PC-3 (cell line): Measurements from ENCODE around the gene PRKN. TPM values are rescaled to one million over a fixed set of nuclear protein-coding genes. Genes with fewer than 3 reads are reported as not detected.

Experiments used
- ATAC-seq: fragments of 200-7000 bp; cut with Tn5 transposase; 2 replicates; pipeline ENCODE4 v1.9.1; 2020; ENCODE audit warnings: mild to moderate bottlenecking, moderate library complexity
- BruUV-seq: library from RNA; stranded (reverse); fragments of 400-500 nt; replicated peaks from 2 replicates; lab custom pipeline; 2021; lab: Mats Ljungman, UMichigan
- CTCF ChIA-PET: fragments of 300-600 bp; sonication (Branson Sonifier 250); formaldehyde crosslinking; loops from one replicate; lab custom pipeline; 2022; ENCODE audit warnings: antibody characterized with exemption; lab: Charles Lee
- POLR2A ChIA-PET: fragments of 300-600 bp; sonication (Branson Sonifier 250); formaldehyde crosslinking; loops from one replicate; lab custom pipeline; 2022; ENCODE audit warnings: antibody characterized with exemption; ENCODE audit not compliant: unreplicated experiment; lab: Charles Lee
- DNase-seq: peaks from one replicate; pipeline ENCODE4 v3.0.0-alpha.2; 2015
- H2AFZ ChIP-seq: fragments of 300-600 bp; sonication (generic); 2 replicates; pipeline ENCODE4 v1.6.0; 2016; ENCODE audit warnings: antibody characterized with exemption, low read length
- H3F3A ChIP-seq: fragments of 300-600 bp; sonication (generic); one replicate; pipeline ENCODE4 v1.6.0; 2017; ENCODE audit warnings: antibody characterized with exemption, low read length, control low read depth, mild to moderate bottlenecking; ENCODE audit not compliant: unreplicated experiment
- H3K27ac ChIP-seq: fragments of 300-600 bp; sonication (generic); 2 replicates; pipeline ENCODE4 v1.5.1; 2016; ENCODE audit warnings: mild to moderate bottlenecking, low read length
- H3K27me3 ChIP-seq: fragments of 300-600 bp; sonication (generic); 2 replicates; pipeline ENCODE4 v1.6.1; 2016; ENCODE audit warnings: low read length, mixed read lengths
- H3K36me3 ChIP-seq: fragments of 300-600 bp; sonication (generic); 2 replicates; pipeline ENCODE4 v1.6.1; 2016; ENCODE audit warnings: low read depth, mixed run types, low read length, mixed read lengths
- H3K4me1 ChIP-seq: fragments of 300-600 bp; sonication (generic); 2 replicates; pipeline ENCODE4 v1.5.1; 2016; ENCODE audit warnings: low read length; ENCODE audit not compliant: insufficient read depth
- H3K4me2 ChIP-seq: fragments of 300-600 bp; sonication (generic); 2 replicates; pipeline ENCODE4 v1.6.0; 2016; ENCODE audit warnings: low read length
- H3K4me3 ChIP-seq: fragments of 300-600 bp; sonication (generic); 2 replicates; pipeline ENCODE4 v1.5.1; 2016; ENCODE audit warnings: mild to moderate bottlenecking, low read length, mixed read lengths
- H3K79me2 ChIP-seq: fragments of 300-600 bp; sonication (generic); 2 replicates; pipeline ENCODE4 v1.6.1; 2017; ENCODE audit warnings: low read length, mixed read lengths
- H3K9ac ChIP-seq: fragments of 300-600 bp; sonication (generic); 2 replicates; pipeline ENCODE4 v1.6.0; 2016; ENCODE audit warnings: mild to moderate bottlenecking, low read length
- H3K9me2 ChIP-seq: fragments of 300-600 bp; sonication (generic); replicated peaks from 2 replicates; pipeline ENCODE4 v1.6.1; 2016; ENCODE audit warnings: mixed run types, low read length, mixed read lengths
- H3K9me3 ChIP-seq: fragments of 300-600 bp; sonication (generic); 2 replicates; pipeline ENCODE4 v1.6.1; 2016; ENCODE audit warnings: low read length, mixed read lengths
- H4K20me1 ChIP-seq: fragments of 300-600 bp; sonication (generic); 2 replicates; pipeline ENCODE4 v1.6.1; 2016; ENCODE audit warnings: low read length, mixed read lengths
- CTCF ChIP-seq: fragments of 300-600 bp; sonication (generic); conservative IDR thresholded peaks from 2 replicates; pipeline ENCODE4 v1.5.1; 2017; ENCODE audit warnings: antibody characterized with exemption, low read depth, mild to moderate bottlenecking, low read length
- EZH2 ChIP-seq: fragments of 300-600 bp; sonication (generic); IDR thresholded peaks from one replicate; pipeline ENCODE4 v1.6.1; 2017; ENCODE audit warnings: antibody characterized with exemption, mild to moderate bottlenecking, low read length; ENCODE audit not compliant: unreplicated experiment
- EZH2phosphoT487 ChIP-seq: fragments of 300-600 bp; sonication (generic); IDR thresholded peaks from 2 replicates; pipeline ENCODE4 v1.6.1; 2018; ENCODE audit warnings: mild to moderate bottlenecking, antibody characterized with exemption, low read length, borderline replicate concordance
- intact Hi-C: fragments of 100-400 bp; cut with micrococcal nuclease; formaldehyde crosslinking; loops from 2 replicates; pipeline ENCODE4 v1.9.0; 2023
- total RNA-seq: library from RNA; depleted of rRNA; stranded (reverse); fragments of >200 nt; gene quantifications from 2 replicates; pipeline ENCODE4 v1.2.3, GENCODE V29; 2014

The PRKN gene
- total RNA-seq, 1 experiment from 2014 or later: not detected

DNA sequence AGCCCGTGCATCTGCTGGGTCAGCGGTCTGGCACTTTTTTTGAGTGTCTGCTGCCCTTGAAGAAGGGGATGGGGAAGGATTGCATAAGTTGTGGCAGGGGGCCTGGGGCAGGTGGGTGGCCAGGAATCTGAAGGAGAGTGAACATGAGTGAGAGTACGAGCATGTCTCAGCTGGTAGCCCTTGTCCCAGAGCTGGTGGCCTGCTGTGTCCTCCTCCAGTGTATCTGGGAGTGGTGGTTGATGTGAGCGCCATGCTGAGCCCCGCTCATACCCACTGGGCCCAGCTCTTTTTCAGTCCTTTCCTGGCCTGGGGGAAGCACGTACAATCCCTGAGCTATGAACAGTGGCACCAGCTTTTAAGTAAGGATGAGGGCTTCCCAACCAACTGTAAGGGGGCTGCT is 1317.5 kb downstream of the PRKN start:
- H3K36me3 ChIP-seq: no peaks in the 10 kb centered on the region
- no TSS peak for BruUV-seq
- H3K79me2 ChIP-seq: no peaks in the 10 kb centered on the region
- no peak overlapping the region for H3K4me3 ChIP-seq
- POLR2A ChIA-PET: no interaction called here
- H3K9me3 ChIP-seq: no peaks in the 10 kb centered on the region
- no peaks in the 10 kb centered on the region for H3K27me3 ChIP-seq
- H3K9ac ChIP-seq: no peak overlapping the region
- no peak overlapping the region for H3K27ac ChIP-seq
- H4K20me1 ChIP-seq: no peaks in the 10 kb centered on the region
- no peak overlapping the region for H3K4me2 ChIP-seq
- no peak overlapping the region for H2AFZ ChIP-seq
- peaks cover 20% of the 10 kb centered on the region for H3K4me1 ChIP-seq
- CTCF ChIA-PET: no interaction called here
- no peak for ATAC-seq
- H3K9me2 ChIP-seq: no peaks in the 10 kb centered on the region
- DNase-seq: no peak
- intact Hi-C loops: no loop called here
- H3F3A ChIP-seq: no peaks in the 10 kb centered on the region
- TF ChIP-seq EZH2: no peak
- no peak for TF ChIP-seq CTCF
- no peak for TF ChIP-seq EZH2phosphoT487

DNA sequence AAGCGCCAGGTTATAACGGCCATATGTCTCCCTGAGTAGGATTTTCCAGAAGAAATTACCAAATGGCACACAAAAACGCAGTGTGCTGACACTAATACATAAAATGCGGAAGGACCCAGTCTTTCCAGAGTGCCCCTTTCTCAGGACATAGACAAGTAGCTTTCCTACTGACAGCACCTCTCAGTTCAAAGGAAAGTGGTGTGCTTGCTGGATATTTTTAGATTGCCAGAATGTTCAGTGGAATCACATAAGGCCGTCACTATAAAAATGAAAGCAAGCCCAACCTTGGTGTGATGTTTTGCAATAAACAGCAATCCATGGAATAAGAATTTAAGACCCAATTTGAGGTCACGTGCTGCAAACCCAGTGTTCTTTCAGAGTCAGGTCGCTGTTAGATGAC is 1318.2 kb downstream of the PRKN start:
- no peaks in the 10 kb centered on the region for H3K9me2 ChIP-seq
- ChIA-PET CTCF (no interaction called here), POLR2A (no interaction called here)
- H3K4me1 ChIP-seq: peaks cover 20% of the 10 kb centered on the region
- intact Hi-C loops: no loop called here
- H3K27me3 ChIP-seq: no peaks in the 10 kb centered on the region
- H3K4me2 ChIP-seq: no peak overlapping the region
- no peaks in the 10 kb centered on the region for H3K36me3 ChIP-seq
- H4K20me1 ChIP-seq: no peaks in the 10 kb centered on the region
- H3K9ac ChIP-seq: no peak overlapping the region
- ATAC-seq (no peak), DNase-seq (no peak)
- no peak overlapping the region for H3K4me3 ChIP-seq
- H3K79me2 ChIP-seq: no peaks in the 10 kb centered on the region
- H3F3A ChIP-seq: no peaks in the 10 kb centered on the region
- H3K27ac ChIP-seq: no peak overlapping the region
- TF ChIP-seq EZH2phosphoT487 (no peak), CTCF (no peak), EZH2 (no peak)
- no peaks in the 10 kb centered on the region for H3K9me3 ChIP-seq
- no peak overlapping the region for H2AFZ ChIP-seq
- no TSS peak for BruUV-seq

DNA sequence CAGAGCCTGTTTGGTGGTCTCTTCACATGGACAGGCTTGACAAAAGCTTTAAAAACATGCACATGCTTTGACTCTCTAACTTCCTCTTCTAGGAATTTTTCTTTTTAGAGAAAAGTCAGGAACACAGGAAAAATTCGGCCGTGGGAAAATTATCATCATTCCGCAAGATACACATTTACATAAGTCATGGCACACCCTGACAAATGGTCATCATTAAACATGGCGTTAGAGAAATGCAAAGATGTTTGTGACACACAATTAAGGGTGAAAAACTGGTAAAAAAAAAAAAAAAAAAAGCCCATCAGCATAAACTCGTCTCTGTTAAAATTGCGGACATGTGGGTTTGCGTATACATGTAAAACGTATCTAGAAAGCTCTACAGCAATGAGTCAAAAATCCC is 1319.5 kb downstream of the PRKN start:
- no peak overlapping the region for H3K27ac ChIP-seq
- CTCF ChIA-PET: no interaction called here

More for the DNA sequence above, 1319.5 kb downstream of the PRKN start:
- no peaks in the 10 kb centered on the region for H3K27me3 ChIP-seq
- no TSS peak for BruUV-seq
- no peak overlapping the region for H3K9ac ChIP-seq
- DNase-seq (no peak), ATAC-seq (no peak)
- H3K4me3 ChIP-seq: no peak overlapping the region
- no peaks in the 10 kb centered on the region for H3K36me3 ChIP-seq
- intact Hi-C loops: no loop called here
- no peaks in the 10 kb centered on the region for H4K20me1 ChIP-seq
- no peaks in the 10 kb centered on the region for H3K9me3 ChIP-seq
- no peak for TF ChIP-seq EZH2phosphoT487
- TF ChIP-seq EZH2: no peak
- no peak for TF ChIP-seq CTCF
- H3K9me2 ChIP-seq: no peaks in the 10 kb centered on the region
- H3K79me2 ChIP-seq: no peaks in the 10 kb centered on the region
- H2AFZ ChIP-seq: no peak overlapping the region
- POLR2A ChIA-PET: no interaction called here
- peaks cover 20% of the 10 kb centered on the region for H3K4me1 ChIP-seq
- no peak overlapping the region for H3K4me2 ChIP-seq
- H3F3A ChIP-seq: no peaks in the 10 kb centered on the region
